Mammary epithelial cell (primary cell): ENCODE measurements around the gene SLC46A2.

Experiments
- EZH2 ChIP-seq: IDR thresholded peaks from 2 replicates; pipeline ENCODE4 v1.6.1; 2012; ENCODE audit warnings: low read length, inconsistent platforms, borderline replicate concordance
- TF ChIP-seq, protein P1 (sequence below), 2 donors: IDR thresholded peaks in 1 of 2; conservative IDR thresholded peaks in 1 of 2; 2 replicates each; pipeline ENCODE4 v1.5.1; 2011 to 2012; ENCODE audit warnings: inconsistent platforms in 2 of 2, low read length in 2 of 2, mild to moderate bottlenecking in 2 of 2, control low read depth in 1 of 2, low read depth in 1 of 2; ENCODE audit not compliant: insufficient read depth in 1 of 2; ENCODE audit errors: extremely low read depth in 1 of 2

- TF ChIP-seq EZH2, result no peak
- TF ChIP-seq, protein P1, sequence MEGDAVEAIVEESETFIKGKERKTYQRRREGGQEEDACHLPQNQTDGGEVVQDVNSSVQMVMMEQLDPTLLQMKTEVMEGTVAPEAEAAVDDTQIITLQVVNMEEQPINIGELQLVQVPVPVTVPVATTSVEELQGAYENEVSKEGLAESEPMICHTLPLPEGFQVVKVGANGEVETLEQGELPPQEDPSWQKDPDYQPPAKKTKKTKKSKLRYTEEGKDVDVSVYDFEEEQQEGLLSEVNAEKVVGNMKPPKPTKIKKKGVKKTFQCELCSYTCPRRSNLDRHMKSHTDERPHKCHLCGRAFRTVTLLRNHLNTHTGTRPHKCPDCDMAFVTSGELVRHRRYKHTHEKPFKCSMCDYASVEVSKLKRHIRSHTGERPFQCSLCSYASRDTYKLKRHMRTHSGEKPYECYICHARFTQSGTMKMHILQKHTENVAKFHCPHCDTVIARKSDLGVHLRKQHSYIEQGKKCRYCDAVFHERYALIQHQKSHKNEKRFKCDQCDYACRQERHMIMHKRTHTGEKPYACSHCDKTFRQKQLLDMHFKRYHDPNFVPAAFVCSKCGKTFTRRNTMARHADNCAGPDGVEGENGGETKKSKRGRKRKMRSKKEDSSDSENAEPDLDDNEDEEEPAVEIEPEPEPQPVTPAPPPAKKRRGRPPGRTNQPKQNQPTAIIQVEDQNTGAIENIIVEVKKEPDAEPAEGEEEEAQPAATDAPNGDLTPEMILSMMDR (conservative IDR thresholded peaks at IDR 0.05 in 1 of 2, IDR thresholded peaks at IDR 0.05 in 1 of 2; ENCODE audit: extremely low read depth in 1 of 2, insufficient read depth in 1 of 2, low read depth in 1 of 2, low read length in 2 of 2), result no peak
These were observed 51.3 kb downstream of the SLC46A2 start for GRCh38 chr9:112839331-112839730.
